ENCODE results near the gene DPP10. TPM values are rescaled to one million over a fixed set of nuclear protein-coding genes. Genes with fewer than 3 reads are reported as not detected.

Gene DPP10
- total and polyA plus RNA-seq, 8 donors = 0.68 to 8.2 (median 4.7) TPM

DNA sequence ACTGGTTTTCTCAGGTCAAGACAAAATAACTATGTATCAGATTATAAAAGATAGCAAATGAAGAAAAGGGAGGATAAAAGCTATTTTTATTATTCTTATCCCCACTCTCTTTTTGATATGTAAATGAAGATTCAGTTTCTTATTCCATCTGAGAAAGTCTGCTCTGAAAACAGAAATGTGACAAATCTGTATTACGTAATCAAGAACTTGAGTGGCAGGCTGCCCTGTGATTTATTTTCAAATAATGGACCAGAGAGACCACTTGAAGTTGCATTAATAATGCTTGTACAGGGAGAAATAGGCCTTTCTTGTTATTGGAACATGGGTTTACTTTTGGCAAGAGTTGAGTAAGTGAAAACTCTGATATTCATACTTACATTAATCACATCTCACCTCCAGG, 727.4 kb downstream of the DPP10 start:
- no peak for DNase-seq
- ATAC-seq = no peak
- Histone ChIP-seq H3K4me1 (no peaks in the 10 kb centered on the region), H3K27ac (no peak overlapping the region), H3K36me3 (no peaks in the 10 kb centered on the region), H3K4me3 (no peak overlapping the region), H3K9me3 (no peaks in the 10 kb centered on the region), H3K27me3 (no peaks in the 10 kb centered on the region)
- TF ChIP-seq, protein P1, sequence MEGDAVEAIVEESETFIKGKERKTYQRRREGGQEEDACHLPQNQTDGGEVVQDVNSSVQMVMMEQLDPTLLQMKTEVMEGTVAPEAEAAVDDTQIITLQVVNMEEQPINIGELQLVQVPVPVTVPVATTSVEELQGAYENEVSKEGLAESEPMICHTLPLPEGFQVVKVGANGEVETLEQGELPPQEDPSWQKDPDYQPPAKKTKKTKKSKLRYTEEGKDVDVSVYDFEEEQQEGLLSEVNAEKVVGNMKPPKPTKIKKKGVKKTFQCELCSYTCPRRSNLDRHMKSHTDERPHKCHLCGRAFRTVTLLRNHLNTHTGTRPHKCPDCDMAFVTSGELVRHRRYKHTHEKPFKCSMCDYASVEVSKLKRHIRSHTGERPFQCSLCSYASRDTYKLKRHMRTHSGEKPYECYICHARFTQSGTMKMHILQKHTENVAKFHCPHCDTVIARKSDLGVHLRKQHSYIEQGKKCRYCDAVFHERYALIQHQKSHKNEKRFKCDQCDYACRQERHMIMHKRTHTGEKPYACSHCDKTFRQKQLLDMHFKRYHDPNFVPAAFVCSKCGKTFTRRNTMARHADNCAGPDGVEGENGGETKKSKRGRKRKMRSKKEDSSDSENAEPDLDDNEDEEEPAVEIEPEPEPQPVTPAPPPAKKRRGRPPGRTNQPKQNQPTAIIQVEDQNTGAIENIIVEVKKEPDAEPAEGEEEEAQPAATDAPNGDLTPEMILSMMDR (IDR thresholded peaks at IDR 0.05) = no peak
- intact Hi-C loops (cut with DNase I) = no loop called here

DNA sequence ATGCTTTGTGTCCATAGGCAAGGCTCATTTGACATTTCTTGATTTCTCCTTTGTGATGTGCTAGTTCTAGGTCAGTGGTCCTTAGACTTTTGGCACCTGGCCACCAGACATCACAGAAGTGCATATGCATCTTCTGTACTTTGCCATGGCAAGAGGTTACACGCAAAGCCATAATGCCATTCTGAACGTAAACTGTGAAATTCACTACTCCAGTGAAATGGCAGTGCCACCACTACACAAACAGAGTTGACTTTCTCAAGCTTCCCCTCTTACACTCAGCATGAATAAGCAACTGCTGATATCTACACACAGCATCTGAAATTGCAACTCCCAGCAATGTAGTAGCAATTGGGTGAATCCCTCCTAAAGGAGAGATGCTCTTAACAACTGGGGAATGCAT, 729.3 kb downstream of the DPP10 start:
- ATAC-seq = no peak
- H3K27ac ChIP-seq = no peak overlapping the region
- no peaks in the 10 kb centered on the region for H3K36me3 ChIP-seq
- H3K9me3 ChIP-seq = no peaks in the 10 kb centered on the region
- H3K4me1 ChIP-seq = no peaks in the 10 kb centered on the region
- TF ChIP-seq, protein P1 (IDR thresholded peaks at IDR 0.05) = no peak
- DNase-seq = no peak
- intact Hi-C loops (cut with DNase I) = no loop called here
- no peaks in the 10 kb centered on the region for H3K27me3 ChIP-seq
- H3K4me3 ChIP-seq = no peak overlapping the region

DNA sequence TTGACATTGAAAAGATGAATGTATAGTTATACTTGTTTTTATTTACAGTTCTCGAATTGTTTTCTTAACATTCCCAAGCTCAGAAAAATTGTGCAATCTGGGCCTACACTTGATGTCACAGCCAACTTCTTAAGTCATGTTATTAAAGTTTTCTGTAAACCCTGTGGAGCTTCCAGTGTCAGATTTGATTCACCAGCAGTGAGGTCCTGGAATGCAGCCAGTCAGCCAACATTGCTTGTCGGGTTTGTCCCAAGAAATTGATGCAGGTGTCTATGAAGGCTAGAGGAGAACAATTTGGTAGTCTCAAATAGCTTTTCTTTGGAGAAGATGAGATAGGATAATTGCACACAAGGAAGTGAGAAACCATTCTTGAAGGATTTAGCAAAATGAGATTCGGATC, 732.2 kb downstream of the DPP10 start:
- ATAC-seq = no peak
- TF ChIP-seq, protein P1 (IDR thresholded peaks at IDR 0.05) = no peak

DNA sequence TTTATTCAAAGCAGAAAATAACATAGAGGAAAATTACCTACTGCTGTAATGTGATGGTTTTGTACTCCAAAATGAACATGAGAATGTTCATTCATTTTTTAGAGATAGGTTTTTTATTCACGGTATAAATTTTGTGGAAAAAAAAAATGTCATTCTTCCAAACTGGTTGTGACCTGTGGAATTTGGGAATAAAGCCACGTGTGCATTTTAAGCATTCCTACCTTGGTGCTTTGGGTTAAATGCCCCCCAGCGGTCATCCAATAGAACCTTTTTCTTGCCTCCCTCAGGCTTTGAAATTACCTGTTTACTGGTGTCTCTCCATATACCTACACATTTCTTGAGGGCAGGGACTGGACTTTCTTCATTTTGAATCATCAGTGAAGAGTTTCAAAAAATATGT, 740.7 kb downstream of the DPP10 start:
- Histone ChIP-seq H3K4me3 (no peak overlapping the region), H3K27me3 (no peaks in the 10 kb centered on the region), H3K27ac (no peak overlapping the region), H3K4me1 (no peaks in the 10 kb centered on the region), H3K9me3 (no peaks in the 10 kb centered on the region), H3K36me3 (no peaks in the 10 kb centered on the region)
- intact Hi-C loops (cut with DNase I) = no loop called here
- TF ChIP-seq, protein P1 (IDR thresholded peaks at IDR 0.05) = no peak
- DNase-seq = no peak
- no peak for ATAC-seq

More for the DNA sequence above, 732.2 kb downstream of the DPP10 start:
- intact Hi-C loops (cut with DNase I) = no loop called here
- no peaks in the 10 kb centered on the region for H3K27me3 ChIP-seq
- no peaks in the 10 kb centered on the region for H3K36me3 ChIP-seq
- DNase-seq = no peak
- H3K4me3 ChIP-seq = no peak overlapping the region
- no peaks in the 10 kb centered on the region for H3K4me1 ChIP-seq
- H3K9me3 ChIP-seq = no peaks in the 10 kb centered on the region
- H3K27ac ChIP-seq = no peak overlapping the region

DNA sequence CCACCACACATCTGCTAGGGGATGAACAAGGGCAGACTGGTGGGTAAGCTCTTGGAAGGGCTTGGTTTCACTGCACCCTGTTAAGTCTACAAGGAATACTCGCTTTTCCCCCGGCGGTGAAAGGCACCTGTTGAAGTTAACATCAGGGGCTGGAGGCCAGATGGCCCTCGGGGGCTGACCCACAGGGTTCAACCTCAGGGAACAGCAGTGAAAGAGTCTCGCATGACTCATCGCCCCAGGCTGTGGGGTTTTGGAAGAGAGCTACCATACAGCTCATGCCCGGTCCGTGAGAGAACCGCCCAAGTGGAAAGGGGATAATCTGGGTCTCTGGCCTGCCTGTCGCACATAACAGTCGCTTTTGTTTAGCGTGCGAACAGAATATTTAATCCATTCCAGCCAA, 748.0 kb downstream of the DPP10 start:
- H3K36me3 ChIP-seq = no peaks in the 10 kb centered on the region
- no peaks in the 10 kb centered on the region for H3K4me1 ChIP-seq
- intact Hi-C loops (cut with DNase I) = no loop called here
- no peaks in the 10 kb centered on the region for H3K27me3 ChIP-seq
- ATAC-seq (no peak), DNase-seq (peak in 1 of 4 donors; percentile 30)
- no peak overlapping the region for H3K4me3 ChIP-seq
- TF ChIP-seq, protein P1 (IDR thresholded peaks at IDR 0.05) = no peak
- H3K9me3 ChIP-seq = peaks cover 0 to 6% of the 10 kb centered on the region in 2 donors
- no peak overlapping the region for H3K27ac ChIP-seq

All from left lung (tissue), 10 donors.